Smooth muscle cell (in vitro differentiated cells): Measurements from ENCODE around the gene HAUS2. TPM values are rescaled to one million over a fixed set of nuclear protein-coding genes. Genes with fewer than 3 reads are reported as not detected.

Experiments
- DNase-seq: peaks from one replicate; lab custom pipeline; 2025; ENCODE audit not compliant: unreplicated experiment; lab: John Stamatoyannopoulos, UW
- H2AFZ ChIP-seq: fragments of 200-600 bp; sonication (generic); 2 replicates; pipeline ENCODE4 v1.6.0; 2016; ENCODE audit warnings: antibody characterized with exemption, low read depth, mild to moderate bottlenecking
- H3F3A ChIP-seq: fragments of 200-600 bp; sonication (generic); 2 replicates; pipeline ENCODE4 v1.6.0; 2017; ENCODE audit warnings: antibody characterized with exemption, low read depth
- H3K27ac ChIP-seq: fragments of 200-600 bp; sonication (generic); 2 replicates; pipeline ENCODE4 v1.5.1; 2016; ENCODE audit warnings: low read depth, mild to moderate bottlenecking
- H3K27me3 ChIP-seq: fragments of 200-600 bp; sonication (generic); 2 replicates; pipeline ENCODE4 v1.6.1; 2016; ENCODE audit warnings: low read depth, mild to moderate bottlenecking
- H3K36me3 ChIP-seq: fragments of 200-600 bp; sonication (generic); 2 replicates; pipeline ENCODE4 v1.5.1; 2016; ENCODE audit warnings: low read depth
- H3K4me1 ChIP-seq: fragments of 200-600 bp; sonication (generic); 2 replicates; pipeline ENCODE4 v1.5.1; 2016; ENCODE audit warnings: low read depth
- H3K4me2 ChIP-seq: fragments of 200-600 bp; sonication (generic); 2 replicates; pipeline ENCODE4 v1.6.0; 2016; ENCODE audit warnings: mild to moderate bottlenecking
- H3K4me3 ChIP-seq: fragments of 200-600 bp; sonication (generic); 2 replicates; pipeline ENCODE4 v1.5.1; 2016; ENCODE audit warnings: mild to moderate bottlenecking
- H3K79me2 ChIP-seq: fragments of 200-600 bp; sonication (generic); 2 replicates; pipeline ENCODE4 v1.6.0; 2016; ENCODE audit warnings: low read depth, mild to moderate bottlenecking
- H3K9ac ChIP-seq: fragments of 200-600 bp; sonication (generic); 2 replicates; pipeline ENCODE4 v1.6.0; 2016; ENCODE audit warnings: low read depth
- H3K9me3 ChIP-seq: fragments of 200-600 bp; sonication (generic); replicated peaks from 2 replicates; pipeline ENCODE4 v1.5.1; 2016; ENCODE audit warnings: low read depth
- H4K20me1 ChIP-seq: fragments of 200-600 bp; sonication (generic); 2 replicates; pipeline ENCODE4 v1.6.0; 2016; ENCODE audit warnings: low read depth
- CTCF ChIP-seq: fragments of 200-600 bp; sonication (generic); IDR thresholded peaks from 2 replicates; pipeline ENCODE4 v1.5.1; 2017; ENCODE audit warnings: borderline replicate concordance, mild to moderate bottlenecking, antibody characterized with exemption; ENCODE audit not compliant: insufficient read depth, poor library complexity, severe bottlenecking
- WGBS: methylation state at CpG from one replicate; pipeline ENCODE4 v1.1.7; 2016; ENCODE audit warnings: low lambda C conversion rate; 5-methylcytosine and 5-hydroxymethylcytosine counted together
- polyA plus RNA-seq: library from polyadenylated mRNA; unstranded; fragments of >200 nt; fragmentation: Nextera tagmentation; extraction: Ambion mirVana; gene quantifications from 2 replicates; pipeline ENCODE4 v1.2.1, GENCODE V29; 2016
- total RNA-seq: library from RNA; depleted of rRNA; stranded (reverse); fragments of >200 nt; gene quantifications from 2 replicates; pipeline ENCODE4 v1.2.3, GENCODE V29; 2014

HAUS2 gene
- total and polyA plus RNA-seq, 2 experiments from 2014 or later = 18.4 to 88.4 TPM

GRCh38 chr15:42604894-42605744 is 56.5 kb downstream of the HAUS2 start:
- DNase-seq = no peak
- H3K4me3 ChIP-seq = no peak overlapping the region
- H3K4me1 ChIP-seq = no peaks in the 10 kb centered on the region
- H3K27ac ChIP-seq = no peak overlapping the region
- 89% methylated on average over 8 of the region's 8 CpGs for WGBS
- H4K20me1 ChIP-seq = peaks cover 8% of the 10 kb centered on the region
- no peaks in the 10 kb centered on the region for H3K79me2 ChIP-seq
- H3K36me3 ChIP-seq = no peaks in the 10 kb centered on the region
- no peaks in the 10 kb centered on the region for H3F3A ChIP-seq
- TF ChIP-seq CTCF = no peak
- H3K4me2 ChIP-seq = no peak overlapping the region
- no peak overlapping the region for H2AFZ ChIP-seq
- no peak overlapping the region for H3K9ac ChIP-seq
- no peaks in the 10 kb centered on the region for H3K9me3 ChIP-seq
- no peaks in the 10 kb centered on the region for H3K27me3 ChIP-seq

DNA sequence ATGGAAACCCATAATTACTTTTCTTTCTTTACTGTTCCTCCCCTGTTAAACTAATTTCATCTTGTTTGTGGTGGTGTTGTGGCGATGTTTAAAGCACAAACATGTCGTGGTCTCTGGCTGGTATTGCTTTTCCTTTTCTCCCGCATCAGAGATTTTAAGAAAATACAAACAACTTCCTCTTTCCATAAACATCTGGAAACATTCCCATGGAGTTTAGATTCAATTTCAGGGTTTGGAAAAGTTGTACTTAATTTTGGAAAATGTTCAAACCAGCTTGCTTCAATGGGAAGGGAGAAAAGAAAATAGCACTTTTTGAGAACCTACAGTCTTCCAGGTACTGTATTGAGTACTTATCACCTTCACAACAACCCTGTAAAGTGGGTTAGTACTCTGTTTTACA is 57.2 kb downstream of the HAUS2 start:
- H3K4me1 ChIP-seq = no peaks in the 10 kb centered on the region
- no peaks in the 10 kb centered on the region for H3K27me3 ChIP-seq
- H3F3A ChIP-seq = no peaks in the 10 kb centered on the region
- no peaks in the 10 kb centered on the region for H3K9me3 ChIP-seq
- peaks cover 8% of the 10 kb centered on the region for H4K20me1 ChIP-seq
- H3K4me3 ChIP-seq = no peak overlapping the region
- no peaks in the 10 kb centered on the region for H3K79me2 ChIP-seq
- H3K9ac ChIP-seq = no peak overlapping the region
- no peak for DNase-seq
- TF ChIP-seq CTCF = no peak
- no peak overlapping the region for H3K27ac ChIP-seq
- H2AFZ ChIP-seq = no peak overlapping the region
- H3K36me3 ChIP-seq = no peaks in the 10 kb centered on the region
- WGBS = 95% methylated on average over 3 of the region's 3 CpGs
- no peak overlapping the region for H3K4me2 ChIP-seq

DNA sequence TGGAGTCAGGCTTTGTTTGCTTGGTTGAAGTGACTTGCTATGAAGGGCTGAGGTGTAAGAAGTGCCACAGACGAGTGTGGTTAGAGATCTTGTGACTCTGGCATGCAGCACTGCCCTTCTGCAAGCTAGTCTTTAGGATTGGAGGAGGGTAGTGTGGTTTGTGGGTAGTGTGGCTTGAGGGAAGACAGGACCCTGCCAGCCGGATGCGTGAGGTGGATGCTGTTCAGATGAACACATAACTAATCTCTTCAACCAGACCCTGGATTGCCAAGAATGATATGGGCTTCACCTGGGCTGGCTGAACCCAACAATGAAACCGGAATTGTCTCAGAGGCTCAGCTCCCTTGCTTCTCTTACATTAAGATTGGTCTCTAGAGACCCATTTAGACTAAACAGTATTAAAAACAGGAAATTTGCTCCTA is 59.5 kb downstream of the HAUS2 start:
- no peak for TF ChIP-seq CTCF
- Histone ChIP-seq H3K4me2 (peak overlapping the region; percentile 24), H4K20me1 (peaks cover 8% of the 10 kb centered on the region), H3K9me3 (no peaks in the 10 kb centered on the region), H3K4me3 (no peak overlapping the region), H3F3A (no peaks in the 10 kb centered on the region), H3K27me3 (no peaks in the 10 kb centered on the region), H3K36me3 (no peaks in the 10 kb centered on the region), H3K27ac (no peak overlapping the region), H3K9ac (no peak overlapping the region), H3K79me2 (no peaks in the 10 kb centered on the region), H3K4me1 (no peaks in the 10 kb centered on the region), H2AFZ (no peak overlapping the region)
- 51% methylated on average over 4 of the region's 4 CpGs for WGBS
- DNase-seq = no peak
